Mononuclear cell (primary cell): ENCODE measurements around the gene KLHL22. TPM values are rescaled to one million over a fixed set of nuclear protein-coding genes. Genes with fewer than 3 reads are reported as not detected.
"Not testable (repeated sequence)": the region's sequence is repeated elsewhere in the genome, so short reads cannot be mapped to it uniquely, and the experiment has no call there.

Experiments
- H3K27me3 ChIP-seq: 2 replicates; pipeline ENCODE4 v1.6.0; 2011; ENCODE audit warnings: low read length, control low read depth; ENCODE audit not compliant: insufficient read depth
- H3K4me1 ChIP-seq: 2 replicates; pipeline ENCODE4 v1.5.1; 2011; ENCODE audit warnings: mild to moderate bottlenecking, low read length, control low read depth; ENCODE audit not compliant: insufficient read depth
- H3K4me3 ChIP-seq: 2 replicates; pipeline ENCODE4 v1.5.1; 2011; ENCODE audit warnings: mild to moderate bottlenecking, low read length, moderate library complexity
- H3K9me3 ChIP-seq: 2 replicates; pipeline ENCODE4 v1.5.1; 2011; ENCODE audit warnings: low read depth, mild to moderate bottlenecking, control low read depth, low read length
- total RNA-seq: library from RNA; depleted of rRNA; stranded (reverse); fragments of >200 nt; gene quantifications from one replicate; pipeline ENCODE4 v1.2.3, GENCODE V29; 2012

KLHL22 gene
- total RNA-seq, 1 donor: 23.6 TPM

DNA sequence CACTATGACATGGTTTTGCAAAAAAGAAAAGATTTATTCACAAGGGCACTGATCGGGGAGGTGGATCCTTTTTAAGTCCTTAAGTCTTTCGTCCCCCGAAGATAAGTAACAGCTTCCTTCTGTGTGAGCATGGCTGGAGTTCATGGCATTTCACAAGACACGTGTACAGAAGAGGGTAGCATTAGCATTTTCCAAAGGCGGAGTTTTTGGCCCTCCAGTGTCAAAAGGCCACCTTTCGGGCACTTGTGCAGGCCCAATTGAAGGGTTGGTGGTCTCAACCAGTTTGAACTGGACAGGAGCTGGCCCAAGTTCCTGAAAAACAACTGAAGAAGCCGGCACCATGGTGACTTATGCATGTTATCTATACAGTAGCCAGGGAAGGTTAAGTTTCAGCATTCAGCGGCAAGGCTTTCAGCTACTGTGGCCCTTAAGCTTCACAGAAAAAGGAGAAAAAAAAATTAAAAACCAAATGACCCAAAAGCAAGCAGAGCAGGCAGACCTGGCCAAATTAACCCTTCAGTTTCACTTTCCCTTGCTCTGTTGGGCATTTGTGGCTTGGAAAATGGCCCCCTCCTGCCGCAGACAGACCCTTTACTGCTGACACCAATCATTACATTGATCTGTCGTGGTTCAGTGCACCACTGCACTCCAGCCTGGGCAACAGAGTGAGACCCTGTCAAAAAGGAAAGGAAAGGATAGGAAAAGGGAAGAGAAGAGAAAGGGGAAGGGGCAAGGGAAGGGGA lies 83.0 kb downstream of the KLHL22 start:
- Histone ChIP-seq H3K4me3 (no peak overlapping the region), H3K27me3 (no peaks in the 10 kb centered on the region), H3K4me1 (no peaks in the 10 kb centered on the region), H3K9me3 (no peaks in the 10 kb centered on the region)

DNA sequence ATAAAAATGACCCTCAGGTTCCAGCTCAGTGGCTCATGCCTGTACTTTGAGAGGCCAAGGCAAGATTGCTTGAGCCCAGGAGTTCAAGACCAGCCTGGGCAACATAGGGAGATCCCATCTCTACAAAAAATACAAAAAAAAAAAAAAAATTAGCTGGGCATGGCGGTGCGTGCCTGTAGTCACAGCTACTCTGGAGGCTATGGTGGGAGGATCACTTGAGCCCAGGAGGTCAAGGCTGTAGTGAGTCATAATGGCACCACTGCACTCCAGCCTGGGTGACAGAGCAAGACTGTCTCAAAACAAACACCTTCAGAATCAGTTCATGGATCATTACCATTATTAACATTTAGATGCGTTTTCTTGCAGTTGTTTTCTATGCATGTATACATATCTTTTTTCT lies 86.2 kb downstream of the KLHL22 start:
- H3K27me3 ChIP-seq, H3K4me3 ChIP-seq, H3K9me3 ChIP-seq, H3K4me1 ChIP-seq: not testable (repeated sequence)

DNA sequence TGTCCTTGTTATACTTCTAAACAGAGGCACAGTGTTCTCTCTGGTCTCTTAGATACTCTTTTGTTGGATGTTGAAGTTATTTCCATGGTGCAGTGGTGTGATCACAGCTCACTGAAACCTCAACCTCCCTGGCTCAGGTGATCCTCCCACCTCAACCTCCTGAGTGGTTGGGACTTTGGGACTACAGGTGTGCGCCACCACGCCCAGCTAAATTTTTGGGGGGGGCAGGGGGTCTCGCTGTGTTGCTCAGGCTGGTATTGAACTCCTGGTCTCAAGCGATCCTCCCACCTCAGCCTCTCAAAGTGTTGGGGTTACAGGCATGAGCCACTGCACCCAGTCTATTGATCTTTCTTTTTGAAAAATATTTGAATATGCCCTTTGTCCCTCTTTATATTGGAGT lies 86.7 kb downstream of the KLHL22 start:
- H3K9me3 ChIP-seq: no peaks in the 10 kb centered on the region
- no peaks in the 10 kb centered on the region for H3K27me3 ChIP-seq
- H3K4me3 ChIP-seq: no peak overlapping the region
- H3K4me1 ChIP-seq: no peaks in the 10 kb centered on the region

DNA sequence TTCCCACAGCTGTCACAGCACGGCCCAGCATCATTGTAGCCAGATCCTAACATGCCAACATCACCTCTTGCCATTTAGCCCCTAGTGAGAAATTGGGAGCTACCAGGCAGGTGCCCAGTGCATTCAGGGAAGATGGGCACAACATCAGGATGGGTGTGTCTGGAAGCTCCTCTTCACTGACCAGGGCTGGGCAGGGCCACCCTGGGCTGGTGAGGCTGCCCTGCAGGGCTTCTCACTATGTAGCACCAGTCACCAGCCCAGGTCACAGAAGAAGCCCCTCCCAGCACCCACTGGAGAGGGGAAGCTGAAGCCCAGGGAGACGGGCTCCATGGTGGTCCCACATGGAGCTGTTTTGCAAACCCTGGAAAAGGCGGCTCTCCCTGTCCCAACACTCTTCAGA lies 87.8 kb downstream of the KLHL22 start:
- H3K27me3 ChIP-seq: no peaks in the 10 kb centered on the region
- H3K4me1 ChIP-seq: no peaks in the 10 kb centered on the region
- H3K9me3 ChIP-seq: no peaks in the 10 kb centered on the region
- H3K4me3 ChIP-seq: no peak overlapping the region

DNA sequence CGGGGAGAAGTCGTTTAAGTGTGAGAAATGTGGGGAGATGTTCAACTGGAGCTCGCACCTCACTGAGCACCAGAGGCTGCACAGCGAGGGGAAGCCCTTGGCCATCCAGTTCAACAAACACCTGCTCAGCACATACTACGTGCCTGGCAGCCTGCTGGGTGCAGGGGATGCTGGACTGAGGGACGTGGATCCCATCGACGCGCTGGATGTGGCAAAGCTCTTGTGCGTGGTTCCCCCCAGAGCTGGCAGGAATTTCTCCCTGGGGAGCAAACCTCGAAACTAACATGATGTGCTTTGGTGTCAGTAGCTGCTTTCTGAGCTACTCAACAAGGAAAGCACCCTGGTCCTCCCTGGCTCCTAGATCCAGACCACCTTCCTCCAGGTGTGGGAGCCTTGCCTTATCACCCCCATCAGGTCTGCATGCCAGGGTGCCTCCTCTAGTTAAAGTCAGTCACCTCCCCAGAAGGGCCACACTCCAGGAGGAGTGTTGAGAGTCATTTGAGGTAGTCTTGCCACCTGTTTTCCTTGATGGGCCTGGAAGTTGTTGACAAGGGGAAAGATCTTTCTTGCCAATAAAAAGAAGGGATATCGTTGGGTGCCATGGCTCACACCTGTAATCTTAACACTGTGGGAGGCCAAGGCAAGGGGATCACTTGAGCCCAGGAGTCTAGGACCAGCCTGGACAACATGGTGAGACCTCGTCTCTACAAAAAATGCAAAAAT lies 88.7 kb downstream of the KLHL22 start:
- Histone ChIP-seq H3K9me3 (no peaks in the 10 kb centered on the region), H3K4me3 (no peak overlapping the region), H3K4me1 (no peaks in the 10 kb centered on the region), H3K27me3 (no peaks in the 10 kb centered on the region)

DNA sequence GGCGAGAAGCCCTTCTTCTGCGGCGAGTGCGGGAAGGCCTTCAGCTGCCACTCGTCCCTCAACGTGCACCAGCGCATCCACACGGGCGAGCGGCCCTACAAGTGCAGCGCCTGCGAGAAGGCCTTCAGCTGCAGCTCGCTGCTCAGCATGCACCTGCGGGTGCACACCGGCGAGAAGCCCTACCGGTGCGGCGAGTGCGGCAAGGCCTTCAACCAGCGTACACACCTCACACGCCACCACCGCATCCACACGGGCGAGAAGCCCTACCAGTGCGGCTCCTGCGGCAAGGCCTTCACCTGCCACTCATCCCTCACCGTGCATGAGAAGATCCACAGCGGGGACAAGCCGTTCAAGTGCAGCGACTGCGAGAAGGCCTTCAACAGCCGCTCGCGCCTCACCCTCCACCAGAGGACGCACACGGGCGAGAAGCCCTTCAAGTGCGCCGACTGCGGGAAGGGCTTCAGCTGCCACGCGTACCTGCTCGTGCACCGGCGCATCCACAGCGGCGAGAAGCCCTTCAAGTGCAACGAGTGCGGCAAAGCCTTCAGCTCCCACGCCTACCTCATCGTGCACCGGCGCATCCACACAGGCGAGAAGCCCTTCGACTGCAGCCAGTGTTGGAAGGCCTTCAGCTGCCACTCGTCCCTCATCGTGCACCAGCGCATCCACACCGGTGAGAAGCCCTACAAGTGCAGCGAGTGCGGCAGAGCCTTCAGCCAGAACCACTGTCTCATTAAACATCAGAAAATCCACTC lies 89.5 kb downstream of the KLHL22 start:
- H3K4me1 ChIP-seq: no peaks in the 10 kb centered on the region
- no peaks in the 10 kb centered on the region for H3K9me3 ChIP-seq
- H3K27me3 ChIP-seq: no peaks in the 10 kb centered on the region
- H3K4me3 ChIP-seq: no peak overlapping the region

DNA sequence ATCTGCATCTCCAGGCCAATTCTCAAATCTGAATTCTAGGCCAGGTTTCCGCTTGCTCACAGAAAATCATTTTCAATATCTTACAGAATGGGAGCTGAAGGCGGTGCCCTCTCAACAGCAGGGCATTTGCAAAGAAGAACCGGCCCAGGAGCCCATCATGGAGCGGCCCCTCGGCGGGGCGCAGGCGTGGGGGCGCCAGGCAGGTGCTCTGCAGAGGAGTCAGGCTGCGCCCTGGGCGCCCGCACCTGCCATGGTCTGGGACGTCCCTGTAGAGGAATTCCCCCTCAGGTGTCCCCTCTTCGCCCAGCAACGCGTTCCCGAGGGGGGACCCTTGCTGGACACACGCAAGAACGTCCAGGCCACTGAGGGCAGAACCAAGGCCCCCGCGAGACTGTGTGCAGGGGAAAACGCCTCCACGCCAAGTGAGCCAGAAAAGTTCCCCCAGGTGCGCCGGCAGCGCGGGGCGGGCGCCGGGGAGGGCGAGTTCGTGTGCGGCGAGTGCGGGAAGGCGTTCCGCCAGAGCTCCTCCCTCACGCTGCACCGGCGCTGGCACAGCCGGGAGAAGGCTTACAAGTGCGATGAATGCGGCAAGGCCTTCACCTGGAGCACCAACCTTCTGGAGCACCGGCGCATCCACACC lies 90.2 kb downstream of the KLHL22 start:
- Histone ChIP-seq H3K9me3 (no peaks in the 10 kb centered on the region), H3K4me3 (no peak overlapping the region), H3K27me3 (no peaks in the 10 kb centered on the region), H3K4me1 (no peaks in the 10 kb centered on the region)

DNA sequence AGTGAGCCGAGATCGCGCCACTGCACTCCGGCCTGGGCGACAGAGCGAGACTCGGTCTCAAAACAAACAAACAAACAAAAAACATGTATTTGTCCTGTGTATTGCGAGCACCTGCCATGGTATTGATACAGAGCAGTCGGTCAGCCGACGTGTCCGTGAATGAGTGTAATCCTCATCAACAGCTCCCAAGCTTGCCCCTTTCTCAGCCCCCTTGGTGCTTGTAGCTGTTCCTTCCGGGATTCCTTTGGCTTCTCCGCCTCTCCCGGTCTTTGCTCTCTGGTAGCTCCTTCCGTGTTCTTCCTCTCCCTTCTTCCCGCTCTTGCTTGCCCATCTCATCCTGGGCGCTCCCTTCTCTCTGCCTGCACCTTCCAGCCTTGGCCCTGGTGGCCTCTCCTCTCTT lies 90.7 kb downstream of the KLHL22 start:
- Histone ChIP-seq H3K4me1 (no peaks in the 10 kb centered on the region), H3K4me3 (no peak overlapping the region), H3K27me3 (no peaks in the 10 kb centered on the region), H3K9me3 (no peaks in the 10 kb centered on the region)

DNA sequence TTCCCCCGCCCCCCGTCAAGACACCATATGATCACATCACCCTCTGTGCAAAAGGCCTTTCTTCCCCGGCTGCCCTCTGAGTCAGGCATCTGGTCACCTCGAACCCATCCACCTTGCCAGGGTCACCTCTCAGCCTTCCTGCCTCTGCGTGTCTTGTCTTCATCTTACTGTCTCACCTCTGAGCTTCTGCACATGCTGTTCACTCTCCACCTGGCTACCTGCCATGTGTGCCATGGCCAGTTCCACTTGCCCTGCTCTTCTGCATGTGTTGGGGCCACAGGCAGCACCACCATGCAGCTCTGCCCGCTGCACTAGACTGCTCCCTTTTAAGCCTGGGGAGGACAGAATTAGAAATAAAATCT lies 91.8 kb downstream of the KLHL22 start:
- Histone ChIP-seq H3K4me3 (no peak overlapping the region), H3K27me3 (no peaks in the 10 kb centered on the region), H3K9me3 (no peaks in the 10 kb centered on the region), H3K4me1 (no peaks in the 10 kb centered on the region)

DNA sequence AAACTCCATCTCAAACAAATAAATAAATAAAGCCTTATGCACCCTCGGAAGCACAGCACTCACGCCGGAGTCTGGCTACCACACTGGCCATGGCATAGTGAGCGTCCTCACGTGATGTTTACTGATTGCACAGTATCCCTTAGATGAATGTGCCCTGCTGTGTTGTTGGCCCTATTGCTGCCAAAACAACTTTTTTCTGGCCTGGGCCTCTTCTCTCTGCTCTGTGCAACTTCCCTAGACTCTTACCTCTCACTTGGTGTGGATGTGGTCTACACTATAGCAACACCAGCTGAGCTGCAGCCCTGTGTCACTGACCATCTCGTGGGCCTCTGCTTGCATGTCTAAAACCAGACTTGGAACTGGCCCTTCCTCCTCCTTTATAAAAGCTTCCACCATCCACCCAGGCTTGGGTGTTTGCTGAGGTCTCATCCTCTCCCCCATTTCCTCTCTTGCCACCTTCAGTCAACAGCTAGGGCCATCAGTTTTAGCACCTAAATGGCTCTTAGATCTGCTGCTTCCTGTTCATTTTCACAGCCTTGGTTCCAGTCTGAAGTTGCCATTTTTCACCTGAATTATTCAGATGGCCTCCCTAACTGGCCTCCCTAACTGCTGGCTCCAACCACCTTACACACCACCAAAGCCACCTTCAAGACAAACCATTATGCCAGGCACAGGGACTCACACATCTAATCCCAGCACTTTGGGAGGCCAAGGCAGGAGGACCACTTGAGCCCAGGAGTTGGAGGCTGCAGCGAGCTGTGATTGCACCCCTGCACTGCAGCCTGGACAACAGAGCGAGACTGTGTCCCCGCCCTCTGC lies 92.4 kb downstream of the KLHL22 start:
- Histone ChIP-seq H3K9me3 (no peaks in the 10 kb centered on the region), H3K27me3 (no peaks in the 10 kb centered on the region), H3K4me1 (no peaks in the 10 kb centered on the region), H3K4me3 (no peak overlapping the region)

DNA sequence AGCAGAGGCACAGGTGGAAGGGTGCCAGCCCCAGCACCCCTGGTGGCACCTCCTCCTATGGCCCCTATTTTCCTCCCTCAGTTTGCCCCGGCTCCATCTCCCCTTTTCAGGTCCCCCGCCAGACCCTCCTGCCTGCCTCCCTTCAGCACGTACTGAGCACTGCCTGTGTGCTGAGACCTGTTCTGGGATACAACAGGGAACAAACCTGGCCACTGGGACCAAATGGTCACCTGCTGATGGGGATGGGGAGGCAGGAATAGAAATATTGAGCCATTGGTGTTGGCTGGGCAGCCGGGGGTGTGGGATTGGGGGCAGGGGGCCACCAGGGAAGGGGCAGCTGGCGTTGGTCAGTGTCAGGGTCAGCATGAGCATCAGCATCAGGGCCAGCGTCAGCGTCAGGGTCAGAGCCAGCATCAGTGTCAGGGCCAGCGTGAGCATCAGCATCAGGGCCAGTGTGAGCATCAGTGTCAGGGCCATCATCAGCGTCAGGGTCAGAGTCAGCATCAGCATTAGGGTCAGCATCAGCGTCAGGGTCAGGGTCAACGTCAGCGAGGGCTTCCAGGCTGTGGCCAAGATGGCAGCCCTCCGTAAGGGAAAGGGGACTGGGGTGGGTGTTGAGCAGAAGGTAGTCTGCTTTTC lies 94.1 kb downstream of the KLHL22 start:
- H3K4me1 ChIP-seq: no peaks in the 10 kb centered on the region
- H3K9me3 ChIP-seq: no peaks in the 10 kb centered on the region
- H3K4me3 ChIP-seq: no peak overlapping the region
- H3K27me3 ChIP-seq: no peaks in the 10 kb centered on the region

DNA sequence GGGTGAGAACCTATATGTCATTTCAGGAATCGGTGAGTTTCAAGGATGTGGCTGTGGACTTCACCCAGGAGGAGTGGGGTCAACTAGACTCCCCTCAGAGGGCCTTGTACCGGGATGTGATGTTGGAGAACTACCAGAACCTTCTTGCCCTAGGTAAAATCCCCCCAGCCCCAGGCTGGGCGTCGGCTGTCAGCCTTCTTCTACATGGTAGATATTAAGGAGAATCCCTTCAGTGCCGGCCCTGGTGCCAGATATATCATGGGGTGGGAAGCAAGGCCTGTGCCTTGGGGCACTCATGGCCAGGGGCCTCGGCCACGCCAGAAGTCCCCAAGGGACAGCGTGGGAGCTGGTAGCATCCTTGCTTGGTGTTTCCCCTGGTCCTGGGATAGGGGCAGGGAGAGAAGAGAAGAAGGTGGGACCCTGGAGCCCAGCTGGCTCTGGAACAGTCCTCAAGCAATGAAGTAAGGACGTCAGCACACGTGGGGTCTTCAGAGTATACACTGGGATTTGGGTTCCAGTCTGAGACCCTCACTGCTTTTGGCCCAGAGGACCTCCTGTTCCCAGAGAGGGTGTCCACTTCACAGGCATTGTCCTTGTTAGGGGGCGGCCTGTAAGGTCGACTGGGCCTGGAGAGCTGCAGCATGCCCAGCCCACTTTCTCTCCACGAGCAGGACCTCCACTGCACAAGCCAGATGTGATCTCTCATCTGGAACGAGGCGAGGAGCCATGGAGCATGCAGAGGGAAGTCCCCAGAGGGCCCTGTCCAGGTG lies 94.8 kb downstream of the KLHL22 start:
- H3K9me3 ChIP-seq: no peaks in the 10 kb centered on the region
- no peaks in the 10 kb centered on the region for H3K27me3 ChIP-seq
- H3K4me1 ChIP-seq: peaks cover 4% of the 10 kb centered on the region
- H3K4me3 ChIP-seq: no peak overlapping the region

DNA sequence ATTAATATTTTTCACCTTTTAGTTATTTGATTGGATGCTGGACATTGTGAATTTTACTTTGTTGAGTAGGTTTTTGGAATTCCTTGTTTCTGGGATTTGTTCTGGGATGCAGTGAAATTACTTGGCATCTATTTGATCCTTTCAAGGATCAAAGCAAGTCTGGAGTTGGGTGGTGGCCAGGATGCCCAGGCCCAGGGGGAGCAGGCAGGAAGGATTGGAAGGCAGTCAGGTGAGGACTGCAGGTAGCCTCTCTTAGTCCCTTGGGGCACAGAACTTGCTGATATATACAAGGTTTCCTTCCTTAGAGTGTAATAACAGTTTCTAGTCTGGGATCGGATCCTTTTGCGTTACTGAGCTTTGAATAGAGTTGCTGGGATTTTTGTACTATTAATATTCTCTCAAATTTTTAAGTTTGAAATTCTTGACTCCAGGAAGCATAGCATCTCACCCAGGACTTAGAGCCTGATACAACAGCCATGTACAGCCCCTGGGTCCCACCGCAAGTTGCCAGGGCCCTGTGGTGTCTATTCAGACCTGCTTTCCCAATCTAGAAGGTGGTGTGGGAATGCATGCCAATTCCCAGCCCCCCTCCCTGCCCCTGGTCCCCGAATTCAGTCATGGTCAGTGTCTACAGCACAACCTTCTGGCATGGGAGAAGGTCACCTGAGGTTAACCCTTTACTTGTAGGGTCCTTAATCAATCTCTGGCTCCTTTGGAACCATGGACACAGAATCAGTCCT lies 95.6 kb downstream of the KLHL22 start:
- Histone ChIP-seq H3K4me3 (no peak overlapping the region), H3K4me1 (peaks cover 11% of the 10 kb centered on the region), H3K27me3 (no peaks in the 10 kb centered on the region), H3K9me3 (no peaks in the 10 kb centered on the region)
